RWPE2 (cell line): ENCODE measurements around the gene TMEM202.
A peak's percentile ranks its signal among the peaks of the same experiment; 100 is the strongest.

Experiments used
- ATAC-seq: fragments of 200-7000 bp; cut with Tn5 transposase; 3 replicates; pipeline ENCODE4 v1.9.1; 2021; ENCODE audit warnings: low read depth
- DNase-seq: peaks from one replicate; pipeline ENCODE4 v3.0.0-alpha.2; 2020; ENCODE audit warnings: low spot score
- H3K27ac ChIP-seq: fragments of 450-650 bp; 2 replicates; pipeline ENCODE4 v1.5.1; 2017; ENCODE audit warnings: mild to moderate bottlenecking; ENCODE audit not compliant: poor library complexity, severe bottlenecking
- H3K27me3 ChIP-seq: fragments of 250-450 bp; sonication (Bioruptor Pico); 2 replicates; pipeline ENCODE4 v1.5.1; 2021; ENCODE audit warnings: mild to moderate bottlenecking, moderate library complexity; ENCODE audit not compliant: insufficient read depth, poor library complexity, severe bottlenecking
- H3K36me3 ChIP-seq: fragments of 250-450 bp; sonication (Bioruptor Pico); 2 replicates; pipeline ENCODE4 v1.5.1; 2020; ENCODE audit warnings: low read depth, mild to moderate bottlenecking, moderate library complexity
- H3K4me1 ChIP-seq: fragments of 250-450 bp; sonication (Bioruptor Pico); 2 replicates; pipeline ENCODE4 v1.5.1; 2021; ENCODE audit warnings: mild to moderate bottlenecking, moderate library complexity; ENCODE audit not compliant: insufficient read depth, poor library complexity, severe bottlenecking
- H3K4me3 ChIP-seq: fragments of 250-450 bp; sonication (Bioruptor Pico); 2 replicates; pipeline ENCODE4 v1.5.1; 2021; ENCODE audit warnings: mild to moderate bottlenecking, moderate library complexity; ENCODE audit not compliant: severe bottlenecking
- H3K9me3 ChIP-seq: fragments of 250-450 bp; sonication (Bioruptor Pico); 2 replicates; pipeline ENCODE4 v1.5.1; 2021; ENCODE audit warnings: mild to moderate bottlenecking, moderate library complexity; ENCODE audit not compliant: severe bottlenecking
- TF ChIP-seq, protein P1 (sequence below): fragments of 450-650 bp; IDR thresholded peaks from one replicate; pipeline ENCODE4 v1.5.1; 2017; ENCODE audit warnings: mild to moderate bottlenecking, moderate library complexity; ENCODE audit not compliant: poor library complexity, severe bottlenecking

Gene TMEM202

DNA sequence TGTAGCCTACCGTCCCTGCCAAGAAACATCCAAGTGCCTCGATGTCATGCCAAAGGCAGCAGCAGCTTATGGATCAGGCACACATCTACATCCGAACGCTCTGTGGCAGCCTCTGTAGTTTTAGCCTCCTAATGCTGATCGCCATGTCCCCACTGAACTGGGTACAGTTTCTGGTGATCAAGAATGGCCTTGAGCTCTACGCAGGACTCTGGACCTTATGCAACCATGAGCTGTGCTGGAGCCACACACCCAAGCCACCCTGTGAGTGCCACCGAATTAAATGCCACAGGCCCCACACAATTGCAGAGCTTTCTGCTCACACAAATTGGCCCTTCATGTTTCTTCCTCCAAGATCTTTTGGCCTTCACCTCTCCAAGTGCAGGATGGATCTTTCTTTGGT is 543 bp downstream of the TMEM202 start:
- ATAC-seq (no peak; the same call in 2 of the 3 replicates), DNase-seq (no peak)
- Histone ChIP-seq H3K4me1 (no peaks in the 10 kb centered on the region), H3K27me3 (peaks cover 28% of the 10 kb centered on the region), H3K9me3 (no peaks in the 10 kb centered on the region), H3K36me3 (no peaks in the 10 kb centered on the region), H3K4me3 (no peak overlapping the region), H3K27ac (no peak overlapping the region)
- TF ChIP-seq, protein P1, sequence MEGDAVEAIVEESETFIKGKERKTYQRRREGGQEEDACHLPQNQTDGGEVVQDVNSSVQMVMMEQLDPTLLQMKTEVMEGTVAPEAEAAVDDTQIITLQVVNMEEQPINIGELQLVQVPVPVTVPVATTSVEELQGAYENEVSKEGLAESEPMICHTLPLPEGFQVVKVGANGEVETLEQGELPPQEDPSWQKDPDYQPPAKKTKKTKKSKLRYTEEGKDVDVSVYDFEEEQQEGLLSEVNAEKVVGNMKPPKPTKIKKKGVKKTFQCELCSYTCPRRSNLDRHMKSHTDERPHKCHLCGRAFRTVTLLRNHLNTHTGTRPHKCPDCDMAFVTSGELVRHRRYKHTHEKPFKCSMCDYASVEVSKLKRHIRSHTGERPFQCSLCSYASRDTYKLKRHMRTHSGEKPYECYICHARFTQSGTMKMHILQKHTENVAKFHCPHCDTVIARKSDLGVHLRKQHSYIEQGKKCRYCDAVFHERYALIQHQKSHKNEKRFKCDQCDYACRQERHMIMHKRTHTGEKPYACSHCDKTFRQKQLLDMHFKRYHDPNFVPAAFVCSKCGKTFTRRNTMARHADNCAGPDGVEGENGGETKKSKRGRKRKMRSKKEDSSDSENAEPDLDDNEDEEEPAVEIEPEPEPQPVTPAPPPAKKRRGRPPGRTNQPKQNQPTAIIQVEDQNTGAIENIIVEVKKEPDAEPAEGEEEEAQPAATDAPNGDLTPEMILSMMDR: no peak

DNA sequence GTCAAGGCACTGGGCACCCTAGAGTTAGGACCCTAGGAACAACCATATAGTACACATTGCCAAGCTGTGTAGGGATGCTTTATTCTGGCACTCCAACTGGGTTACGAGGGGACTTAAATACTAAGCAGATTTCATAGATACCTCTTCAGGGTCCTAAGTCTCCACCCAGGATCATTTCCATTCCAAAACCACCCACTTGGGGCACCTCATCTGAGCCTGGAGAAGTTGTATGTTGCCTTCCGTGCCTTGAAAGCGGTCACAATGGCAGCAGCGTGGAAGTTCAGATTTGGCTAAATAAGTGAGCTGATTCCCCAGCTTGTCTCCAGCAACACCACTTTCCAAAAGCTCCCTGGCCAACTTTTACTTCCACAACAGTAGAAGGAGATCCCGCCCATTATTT is 4.6 kb downstream of the TMEM202 start:
- Histone ChIP-seq H3K9me3 (no peaks in the 10 kb centered on the region), H3K4me1 (no peaks in the 10 kb centered on the region), H3K27ac (no peak overlapping the region), H3K4me3 (no peak overlapping the region), H3K27me3 (peaks cover 42% of the 10 kb centered on the region), H3K36me3 (no peaks in the 10 kb centered on the region)
- DNase-seq (no peak), ATAC-seq (no peak)
- TF ChIP-seq, protein P1: no peak

DNA sequence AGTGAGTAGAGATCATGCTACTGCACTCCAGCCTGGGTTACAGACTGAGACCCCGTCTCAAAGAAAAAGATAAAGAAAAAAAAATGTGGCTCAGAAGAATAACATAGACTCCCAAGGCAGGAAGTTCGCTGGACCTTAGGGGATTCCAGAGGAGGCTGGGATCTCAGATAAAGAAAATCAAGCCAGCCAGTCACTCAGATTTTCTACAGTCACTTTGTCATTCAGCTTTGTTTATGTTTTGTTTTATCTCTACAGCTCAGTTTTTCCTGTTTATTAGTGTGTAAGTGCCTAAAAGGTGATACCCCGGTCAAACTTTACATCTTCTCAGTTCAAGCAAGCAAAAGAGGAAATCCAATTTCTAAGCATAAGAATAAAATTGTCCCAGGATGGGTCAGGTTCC is 6.3 kb downstream of the TMEM202 start:
- Histone ChIP-seq H3K36me3 (no peaks in the 10 kb centered on the region), H3K9me3 (no peaks in the 10 kb centered on the region), H3K4me1 (no peaks in the 10 kb centered on the region), H3K4me3 (no peak overlapping the region), H3K27me3 (peaks cover 55% of the 10 kb centered on the region), H3K27ac (no peak overlapping the region)
- ATAC-seq (no peak), DNase-seq (no peak)
- TF ChIP-seq, protein P1: no peak

GRCh38 chr15:72404841-72405240 is 6.7 kb downstream of the TMEM202 start:
- Histone ChIP-seq H3K27ac (no peak overlapping the region), H3K4me1 (no peaks in the 10 kb centered on the region), H3K36me3 (no peaks in the 10 kb centered on the region), H3K4me3 (no peak overlapping the region), H3K27me3 (peaks cover 57% of the 10 kb centered on the region), H3K9me3 (no peaks in the 10 kb centered on the region)
- ATAC-seq (peak; percentile 24; the same call in 2 of the 3 replicates), DNase-seq (no peak)
- TF ChIP-seq, protein P1: no peak

GRCh38 chr15:72406936-72407335 is 8.8 kb downstream of the TMEM202 start:
- TF ChIP-seq, protein P1: no peak
- ATAC-seq (no peak), DNase-seq (no peak)
- peaks cover 49% of the 10 kb centered on the region for H3K27me3 ChIP-seq
- no peaks in the 10 kb centered on the region for H3K4me1 ChIP-seq
- no peak overlapping the region for H3K4me3 ChIP-seq
- no peaks in the 10 kb centered on the region for H3K9me3 ChIP-seq
- no peaks in the 10 kb centered on the region for H3K36me3 ChIP-seq
- no peak overlapping the region for H3K27ac ChIP-seq
